Lower leg skin (tissue), 3 donors: ENCODE results near the gene TEX9.

Source experiments
- CTCF ChIP-seq, 3 donors: fragments of 450-650 bp; IDR thresholded peaks; one replicate each; pipeline ENCODE4 v1.5.1; 2016; ENCODE audit warnings: antibody characterized with exemption in 3 of 3, mild to moderate bottlenecking in 3 of 3, moderate library complexity in 2 of 3
- POLR2A ChIP-seq, 2 donors: fragments of 450-650 bp; IDR thresholded peaks; one replicate each; pipeline ENCODE4 v1.6.1; 2016 to 2017; ENCODE audit warnings: antibody characterized with exemption in 2 of 2, mild to moderate bottlenecking in 1 of 2, moderate library complexity in 1 of 2

DNA sequence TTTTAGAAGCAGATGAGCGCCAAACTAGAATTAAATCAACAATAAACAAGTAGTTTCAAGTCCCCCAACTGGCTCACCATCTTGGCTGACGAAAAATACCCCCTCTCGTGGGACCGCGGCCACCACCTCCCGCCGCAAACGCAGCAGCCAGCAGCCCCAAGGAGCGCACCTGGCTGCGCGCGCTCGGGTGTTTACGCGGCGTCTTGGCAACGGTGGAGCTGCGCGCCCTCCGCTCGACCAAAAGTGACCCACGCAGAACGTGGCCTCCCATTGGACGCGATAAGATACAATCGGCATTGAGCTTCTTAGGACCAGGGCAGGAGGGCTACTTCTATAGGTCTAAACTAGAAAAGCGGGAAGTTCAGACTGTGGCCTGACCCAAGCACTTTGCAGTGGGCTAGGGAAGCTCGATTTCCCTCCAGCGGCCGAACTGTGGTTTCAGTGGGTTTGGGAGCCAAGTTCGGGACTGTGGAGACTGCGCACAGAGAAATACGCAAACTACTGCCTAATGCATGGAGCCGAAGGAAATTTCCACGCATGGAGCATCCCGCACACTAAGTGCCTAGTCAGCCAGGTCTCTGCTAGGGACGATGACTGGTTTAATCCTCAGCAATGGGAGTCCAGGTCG, 99.8 kb downstream of the TEX9 start, which contains the start of gene MNS1:
- no peak for TF ChIP-seq CTCF (IDR thresholded peaks at IDR 0.05)
- TF ChIP-seq POLR2A (IDR thresholded peaks at IDR 0.05) = no peak
